B cell (primary cell): ENCODE measurements around the gene CHAC1. TPM values are rescaled to one million over a fixed set of nuclear protein-coding genes. Genes with fewer than 3 reads are reported as not detected.

Source experiments
- ATAC-seq: fragments of 200-7000 bp; cut with Tn5 transposase; one replicate; pipeline ENCODE4 v1.10.0; 2021; ENCODE audit warnings: low read depth, mild to moderate bottlenecking, moderate number of reproducible peaks, moderate library complexity
- CTCF ChIA-PET: fragments of 350-600 bp; sonication (Branson Sonifier 250); formaldehyde crosslinking; loops from one replicate; lab custom pipeline; 2021; ENCODE audit warnings: antibody characterized with exemption, inconsistent platforms; lab: Charles Lee
- POLR2A ChIA-PET: fragments of 350-600 bp; sonication (Branson Sonifier 250); formaldehyde crosslinking; loops from one replicate; lab custom pipeline; 2021; ENCODE audit warnings: antibody characterized with exemption; lab: Charles Lee
- DNase-seq: peaks from one replicate; pipeline ENCODE4 v3.0.0; 2013
- H2AFZ ChIP-seq: 2 replicates; pipeline ENCODE4 v1.6.1; 2012; ENCODE audit warnings: mild to moderate bottlenecking, low read depth, low read length; ENCODE audit not compliant: insufficient read depth, poor library complexity, severe bottlenecking
- H3K27ac ChIP-seq, 2 donors: 1 replicate in 1 of 2; 2 replicates in 1 of 2; pipeline ENCODE4 v1.5.1; 2012 to 2013; ENCODE audit warnings: low read length in 2 of 2, mild to moderate bottlenecking in 2 of 2, moderate library complexity in 1 of 2
- H3K27me3 ChIP-seq, 4 experiments: fragments of 200-600 bp in 1 of 4; sonication (generic) in 1 of 4; replicated peaks in 1 of 4; 1 replicate in 2 of 4; 2 replicates in 2 of 4; pipeline versions ENCODE4 v1.6.1 to v1.7.0; 2013 to 2016; ENCODE audit warnings: low read length in 3 of 4, mild to moderate bottlenecking in 2 of 4, mixed read lengths in 1 of 4, moderate library complexity in 1 of 4; ENCODE audit not compliant: insufficient read depth in 4 of 4, control insufficient read depth in 3 of 4; ENCODE audit errors: control extremely low read depth in 1 of 4
- H3K36me3 ChIP-seq, 2 experiments: replicated peaks in 1 of 2; 1 replicate in 1 of 2; 2 replicates in 1 of 2; pipeline versions ENCODE4 v1.6.1 to v1.7.1; 2013; ENCODE audit warnings: low read length in 1 of 2; ENCODE audit not compliant: insufficient read depth in 2 of 2, control insufficient read depth in 1 of 2; ENCODE audit errors: control extremely low read depth in 1 of 2, extremely low read depth in 1 of 2
- H3K4me1 ChIP-seq, 2 donors: fragments of 200-600 bp in 1 of 2; sonication (generic) in 1 of 2; 1 replicate in 1 of 2; 2 replicates in 1 of 2; pipeline versions ENCODE4 v1.5.1 to v1.6.1; 2013 to 2017; ENCODE audit warnings: low read length in 2 of 2; ENCODE audit not compliant: control insufficient read depth in 2 of 2, insufficient read depth in 2 of 2
- H3K4me2 ChIP-seq: replicated peaks from 2 replicates; pipeline ENCODE3; 2012; ENCODE audit warnings: mild to moderate bottlenecking, low read depth, low read length; ENCODE audit not compliant: poor library complexity, severe bottlenecking
- H3K4me3 ChIP-seq, 5 experiments: fragments of 200-600 bp in 1 of 5; sonication (generic) in 1 of 5; 1 replicate in 3 of 5; 2 replicates in 2 of 5; pipeline versions ENCODE4 v1.5.1 to v1.7.0; 2011 to 2016; ENCODE audit warnings: low read length in 4 of 5, mild to moderate bottlenecking in 4 of 5, low read depth in 2 of 5, control low read depth in 1 of 5, moderate library complexity in 1 of 5; ENCODE audit not compliant: insufficient read depth in 1 of 5; ENCODE audit errors: control extremely low read depth in 1 of 5, extremely low read depth in 1 of 5
- H3K79me2 ChIP-seq: fragments of 200-600 bp; sonication (generic); one replicate; pipeline ENCODE4 v1.6.0; 2016; ENCODE audit warnings: low read length; ENCODE audit not compliant: control insufficient read depth, insufficient read depth
- H3K9ac ChIP-seq: fragments of 200-600 bp; sonication (generic); 2 replicates; pipeline ENCODE4 v1.6.1; 2017; ENCODE audit warnings: mild to moderate bottlenecking, low read length, moderate library complexity
- H3K9me3 ChIP-seq, 3 donors: one replicate each; pipeline versions ENCODE4 v1.6.1 to v1.7.1; 2013; ENCODE audit warnings: low read length in 2 of 3; ENCODE audit not compliant: control insufficient read depth in 2 of 3, insufficient read depth in 1 of 3; ENCODE audit errors: control extremely low read depth in 1 of 3
- H4K20me1 ChIP-seq: 2 replicates; pipeline ENCODE4 v1.6.0; 2012; ENCODE audit warnings: mild to moderate bottlenecking, low read length; ENCODE audit not compliant: insufficient read depth, control insufficient read depth, poor library complexity, severe bottlenecking
- H3K27ac Mint-ChIP-seq: one replicate; pipeline ENCODE4 v1.8.0; 2021; ENCODE audit warnings: mixed read lengths
- H3K27me3 Mint-ChIP-seq: one replicate; pipeline ENCODE4 v1.8.0; 2021; ENCODE audit warnings: mixed read lengths
- H3K4me1 Mint-ChIP-seq: one replicate; pipeline ENCODE4 v1.8.0; 2021; ENCODE audit warnings: mixed read lengths
- H3K4me3 Mint-ChIP-seq: one replicate; pipeline ENCODE4 v1.8.0; 2021; ENCODE audit warnings: mixed read lengths
- H3K9me3 Mint-ChIP-seq: one replicate; pipeline ENCODE4 v1.8.0; 2022; ENCODE audit warnings: mixed read lengths; ENCODE audit not compliant: insufficient read depth
- CTCF ChIP-seq: fragments of 200-600 bp; IDR thresholded peaks from one replicate; pipeline ENCODE4 v1.8.0; 2022; ENCODE audit warnings: antibody characterized with exemption, mild to moderate bottlenecking
- EZH2 ChIP-seq: IDR thresholded peaks from 2 replicates; pipeline ENCODE4 v1.6.1; 2012; ENCODE audit warnings: borderline replicate concordance, low read depth, mild to moderate bottlenecking, moderate library complexity, low read length; ENCODE audit not compliant: insufficient read depth, poor library complexity, severe bottlenecking
- WGBS: methylation state at CpG from one replicate; pipeline ENCODE4 v1.1.5; 2013; ENCODE audit warnings: missing lambda C conversion rate; ENCODE audit not compliant: insufficient coverage; 5-methylcytosine and 5-hydroxymethylcytosine counted together
- intact Hi-C: fragments of 100-400 bp; cut with micrococcal nuclease; formaldehyde crosslinking; loops from one replicate; pipeline ENCODE4 v1.10.0; 2022
- polyA plus RNA-seq: library from polyadenylated mRNA; depleted of rRNA; stranded (reverse); fragments of >200 nt; gene quantifications from 2 replicates; pipeline ENCODE4 v1.2.3, GENCODE V29; 2012
- total RNA-seq, 2 donors: library from RNA; stranded (reverse); fragments of 120-200 nt in 1 of 2; gene quantifications; 1 replicate in 1 of 2; 2 replicates in 1 of 2; pipeline versions ENCODE4 v1.2.3 to v1.2.4, GENCODE V29; 2013 to 2022

The CHAC1 gene
- total and polyA plus RNA-seq, 2 donors (not counting 1 experiment from before 2014, with no cell fraction given), result 0.81 to 3.6 TPM

DNA sequence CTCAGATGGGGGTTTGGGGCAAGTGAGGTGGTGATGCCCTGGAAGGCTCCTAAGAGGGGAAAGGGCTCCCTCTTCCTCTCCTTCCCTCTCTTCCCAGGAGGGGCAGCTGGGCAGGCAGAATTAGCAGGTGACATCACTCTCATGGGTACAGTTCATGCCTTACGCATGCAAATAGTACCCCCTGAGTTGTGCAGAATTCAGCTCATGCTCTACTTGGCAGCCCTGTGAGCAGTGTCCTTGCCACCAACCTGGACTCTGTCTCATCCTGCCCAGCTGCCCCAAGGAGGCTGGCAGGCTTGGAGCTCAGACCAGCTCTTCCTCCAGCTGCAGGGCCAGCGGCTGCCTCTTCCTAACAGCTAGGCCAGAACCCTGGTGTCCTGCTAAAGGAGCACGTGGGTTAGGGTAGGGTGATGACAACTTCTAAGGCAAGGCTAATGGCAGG lies 3.3 kb downstream of the CHAC1 start:
- Histone ChIP-seq H3K4me1 (peaks cover 9 to 23% of the 10 kb centered on the region in 2 donors), H4K20me1 (no peaks in the 10 kb centered on the region), H2AFZ (no peak overlapping the region), H3K36me3 (no peaks in the 10 kb centered on the region), H3K9ac (no peak overlapping the region), H3K27ac (no peak overlapping the region), H3K4me3 (no peak overlapping the region), H3K27me3 (no peaks in the 10 kb centered on the region), H3K79me2 (no peaks in the 10 kb centered on the region), H3K4me2 (no peak overlapping the region), H3K9me3 (no peaks in the 10 kb centered on the region)
- Mint-ChIP-seq H3K4me3 (no peak overlapping the region), H3K27ac (no peak overlapping the region), H3K4me1 (peaks cover 26% of the 10 kb centered on the region), H3K9me3 (no peaks in the 10 kb centered on the region), H3K27me3 (no peaks in the 10 kb centered on the region)
- ChIA-PET CTCF (interaction anchor here (2.2 kb wide), 1 partner anchor 15 kb away, joined by 7 read pairs; no protein-coding TSS in a partner anchor), POLR2A (no interaction called here)
- ATAC-seq, result no peak
- no peak for DNase-seq
- 100% methylated on average over 2 of the region's 3 CpGs for WGBS
- intact Hi-C loops, result no loop called here
- TF ChIP-seq CTCF, result no peak
- TF ChIP-seq EZH2, result no peak

DNA sequence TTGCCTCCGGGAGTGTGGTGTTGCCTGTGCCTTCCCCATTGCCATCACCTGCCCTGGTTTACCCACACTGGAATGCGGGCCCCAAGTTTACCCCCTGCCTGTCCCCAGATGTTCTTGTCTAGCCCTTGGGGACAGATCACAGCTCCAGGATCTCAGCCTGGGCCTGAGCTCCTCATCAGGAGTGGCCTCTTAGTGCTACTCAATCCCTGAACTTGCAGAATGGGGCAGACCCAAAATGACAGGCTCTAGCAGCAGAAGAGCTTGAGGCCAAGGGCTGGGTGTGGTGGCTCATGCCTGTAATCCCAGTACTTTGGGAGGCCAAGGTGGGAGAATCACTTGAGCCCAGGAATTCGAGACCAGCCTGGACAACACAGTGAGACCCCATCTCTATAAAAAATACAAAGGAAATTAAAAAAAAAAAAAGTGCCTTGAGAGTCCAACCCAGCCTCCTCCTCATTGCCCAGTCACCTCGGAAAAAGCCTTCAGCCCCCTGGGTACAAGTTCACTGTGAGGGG lies 3.8 kb downstream of the CHAC1 start:
- Mint-ChIP-seq H3K9me3 (no peaks in the 10 kb centered on the region), H3K4me1 (peaks cover 24% of the 10 kb centered on the region), H3K4me3 (no peak overlapping the region), H3K27ac (no peak overlapping the region), H3K27me3 (no peaks in the 10 kb centered on the region)
- Histone ChIP-seq H3K4me3 (no peak overlapping the region), H2AFZ (no peak overlapping the region), H3K27ac (no peak overlapping the region), H3K36me3 (no peaks in the 10 kb centered on the region), H3K4me2 (no peak overlapping the region), H3K4me1 (peaks cover 9 to 23% of the 10 kb centered on the region in 2 donors), H4K20me1 (no peaks in the 10 kb centered on the region), H3K27me3 (no peaks in the 10 kb centered on the region), H3K9ac (no peak overlapping the region), H3K79me2 (no peaks in the 10 kb centered on the region), H3K9me3 (no peaks in the 10 kb centered on the region)
- TF ChIP-seq CTCF, result no peak
- TF ChIP-seq EZH2, result no peak
- DNase-seq (no peak), ATAC-seq (no peak)
- intact Hi-C loops, result no loop called here
- CTCF ChIA-PET, result interaction anchor here (2.2 kb wide), 1 partner anchor 16 kb away, joined by 7 read pairs; no protein-coding TSS in a partner anchor
- 94% methylated on average over 3 of the region's 4 CpGs for WGBS
- POLR2A ChIA-PET, result no interaction called here
